Activated gamma-delta T cell (primary cell): ENCODE results near the gene CXCL12.

Source experiments
- DNase-seq: peaks from one replicate; lab custom pipeline; 2025; lab: John Stamatoyannopoulos, UW

Gene CXCL12

DNA sequence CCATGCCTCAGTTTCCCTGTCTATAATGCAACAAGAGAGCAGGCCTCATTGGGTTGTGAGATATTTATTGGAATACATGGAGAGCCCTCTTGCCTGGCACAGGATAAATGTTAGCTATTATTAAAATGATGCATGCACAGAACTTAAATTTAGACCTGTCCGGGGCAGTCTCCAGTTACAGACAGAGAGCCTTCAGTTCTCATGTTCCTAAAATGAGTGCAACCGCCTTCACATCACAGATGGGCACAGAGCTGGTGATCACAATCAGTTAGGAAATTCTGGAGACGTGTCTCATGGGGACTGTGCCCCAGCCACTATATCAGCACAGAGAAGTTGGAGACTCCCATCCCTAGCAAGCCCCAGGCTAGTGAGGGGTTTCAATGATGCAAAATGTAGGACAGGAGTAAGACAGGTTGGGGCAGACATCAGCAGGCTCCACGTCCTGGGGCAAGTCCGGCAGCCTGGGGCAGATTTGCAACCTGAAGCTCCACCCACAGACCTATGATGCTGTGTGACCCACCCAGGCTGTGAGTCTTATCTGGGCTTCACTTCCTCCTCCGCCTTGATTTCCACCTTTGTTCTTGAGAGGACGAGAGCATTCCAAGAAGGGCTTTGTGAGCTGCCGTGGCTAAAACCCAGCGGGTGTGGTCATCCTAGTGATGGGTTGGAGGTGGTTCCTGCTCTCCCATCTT lies 49.4 kb downstream of the CXCL12 start:
- DNase-seq: no peak

DNA sequence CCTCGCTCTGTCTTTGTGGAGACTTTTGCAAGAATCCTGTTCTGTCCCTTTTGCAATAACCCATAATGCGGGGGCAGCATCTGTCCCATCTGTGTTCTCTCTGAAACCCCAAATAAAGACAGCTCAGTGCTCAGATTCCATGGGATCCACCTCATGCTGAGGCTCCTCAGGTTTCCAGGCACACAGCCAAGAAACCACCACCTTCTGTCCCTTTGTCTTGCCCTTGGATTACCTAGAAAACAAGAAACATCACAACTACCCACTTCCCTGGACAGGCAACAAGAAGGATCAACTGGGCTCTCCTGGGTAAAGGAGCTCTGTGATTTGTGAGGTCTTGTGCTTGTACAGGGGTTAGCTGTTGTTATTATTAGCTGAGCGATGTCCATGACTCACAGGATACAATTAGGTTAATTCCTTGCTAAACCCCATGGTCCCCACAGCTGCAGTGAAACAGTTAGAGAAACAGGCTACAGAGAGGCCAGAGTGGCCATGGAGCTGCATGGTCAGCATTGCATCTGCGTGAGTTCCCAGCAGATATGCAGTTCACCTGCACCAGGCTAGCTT lies 50.2 kb downstream of the CXCL12 start:
- DNase-seq: no peak

DNA sequence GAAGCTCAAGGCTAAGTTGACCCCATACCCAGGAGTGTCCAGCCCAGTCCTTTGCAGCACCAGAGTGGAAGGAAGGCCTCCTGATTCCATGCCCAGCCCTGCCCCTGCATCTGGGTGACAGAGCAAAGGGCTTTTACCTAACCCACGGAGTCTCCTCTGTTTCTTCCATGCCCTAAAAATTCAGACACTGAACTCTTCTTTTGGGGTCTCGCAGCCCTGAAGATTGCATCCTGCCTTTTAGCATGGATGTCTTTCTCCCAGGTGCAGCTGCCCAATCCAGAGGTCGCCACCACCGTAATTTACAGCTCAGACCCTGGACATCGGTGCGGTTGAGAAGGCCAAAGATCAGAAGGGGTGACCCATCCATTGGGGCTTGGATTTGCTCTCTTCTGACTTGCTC lies 50.8 kb downstream of the CXCL12 start:
- DNase-seq: no peak

DNA sequence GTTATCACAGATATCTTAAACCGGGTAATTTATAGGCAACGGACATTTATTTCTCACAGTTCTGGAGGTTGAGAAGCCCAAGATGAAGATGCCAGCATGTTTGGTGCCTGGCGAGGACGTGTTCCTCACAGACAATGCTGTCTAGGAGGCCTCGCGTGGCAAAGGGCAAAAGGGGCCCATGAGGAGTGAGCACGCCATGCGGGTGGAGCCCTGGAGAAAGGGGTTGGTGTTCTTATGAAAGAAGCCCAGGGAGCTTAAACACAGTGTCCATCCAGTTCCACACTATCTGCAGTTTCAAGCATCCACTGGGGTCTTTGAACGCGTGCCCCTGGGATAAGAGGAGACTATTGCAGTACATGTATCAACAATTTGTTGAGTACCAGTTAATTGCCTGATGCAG lies 51.4 kb downstream of the CXCL12 start:
- DNase-seq: no peak

- DNase-seq: no peak
These were observed 52.4 kb downstream of the CXCL12 start for GRCh38 chr10:44332465-44332864.

DNA sequence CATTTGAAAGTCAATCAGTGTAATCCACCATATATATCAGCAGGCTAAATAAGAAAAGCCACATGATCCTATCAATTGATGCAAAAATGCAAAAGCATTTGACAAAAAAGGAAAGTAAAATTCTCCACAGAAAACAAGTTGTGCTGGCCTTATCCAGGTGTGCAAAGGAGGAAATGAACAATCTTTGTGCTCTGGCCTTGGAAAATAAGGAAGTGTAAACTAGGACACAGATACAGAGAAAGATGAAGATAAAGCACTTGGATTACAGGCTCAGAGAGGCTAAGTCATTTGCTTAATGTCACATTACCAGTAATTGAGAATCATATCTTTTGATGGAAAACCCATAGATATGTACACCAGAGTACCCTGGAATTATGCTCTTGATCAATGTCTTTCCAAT lies 54.5 kb downstream of the CXCL12 start:
- no peak for DNase-seq

GRCh38 chr10:44327461-44327860 lies 57.4 kb downstream of the CXCL12 start:
- no peak for DNase-seq
